ENCODE results near the gene ITGA8.

GRCh38 chr10:15661574-15661973 lies 58.1 kb downstream of the ITGA8 start:
- TF ChIP-seq CTCF (IDR thresholded peaks at IDR 0.05) (no peak), POLR2AphosphoS5 (IDR thresholded peaks at IDR 0.05) (no peak)

Data from stomach (tissue), 4 donors.